ENCODE data around the gene LRRTM2.
"Not testable (repeated sequence)": the region's sequence is repeated elsewhere in the genome, so short reads cannot be mapped to it uniquely, and the experiment has no call there.

LRRTM2 gene

GRCh38 chr5:138874771-138875551 lies at the start of gene LRRTM2:
Gene LRRTM2, minus strand, starts transcription at chr5:138875335. Its CDS starts 424 bp downstream, at chr5:138874911.
- no peak for DNase-seq

- DNase-seq: no peak
Measured at GRCh38 chr5:138922494-138922893, 47.4 kb upstream of the LRRTM2 start.

- DNase-seq: not testable (repeated sequence)
Measured at GRCh38 chr5:138921362-138921761, 46.2 kb upstream of the LRRTM2 start.

- DNase-seq: no peak
Measured at GRCh38 chr5:138920181-138920580, 45.0 kb upstream of the LRRTM2 start.

- DNase-seq: no peak
Measured at GRCh38 chr5:138918686-138919085, 43.6 kb upstream of the LRRTM2 start.

- no peak for DNase-seq
Measured at GRCh38 chr5:138914338-138914737, 39.2 kb upstream of the LRRTM2 start.

GRCh38 chr5:138913773-138914172 lies 38.6 kb upstream of the LRRTM2 start:
- no peak for DNase-seq

GRCh38 chr5:138912093-138912492 lies 37.0 kb upstream of the LRRTM2 start:
- no peak for DNase-seq

- no peak for DNase-seq
Measured at GRCh38 chr5:138911441-138911840, 36.3 kb upstream of the LRRTM2 start.

- no peak for DNase-seq
Measured at GRCh38 chr5:138910546-138911185, 35.5 kb upstream of the LRRTM2 start.

GRCh38 chr5:138909734-138910133 lies 34.6 kb upstream of the LRRTM2 start:
- no peak for DNase-seq

- DNase-seq: no peak
Measured at GRCh38 chr5:138905541-138905940, 30.4 kb upstream of the LRRTM2 start.

- DNase-seq: no peak
Measured at GRCh38 chr5:138903130-138903775, 28.1 kb upstream of the LRRTM2 start.

- no peak for DNase-seq
Measured at GRCh38 chr5:138901716-138902115, 26.6 kb upstream of the LRRTM2 start.

GRCh38 chr5:138900281-138900965 lies 25.3 kb upstream of the LRRTM2 start:
- no peak for DNase-seq

- no peak for DNase-seq
Measured at GRCh38 chr5:138898742-138899141, 23.6 kb upstream of the LRRTM2 start.

- no peak for DNase-seq
Measured at GRCh38 chr5:138898299-138898698, 23.2 kb upstream of the LRRTM2 start.

GRCh38 chr5:138895918-138896317 lies 20.8 kb upstream of the LRRTM2 start:
- DNase-seq: no peak

- DNase-seq: no peak
Measured at GRCh38 chr5:138890644-138891043, 15.5 kb upstream of the LRRTM2 start.

- DNase-seq: no peak
Measured at GRCh38 chr5:138889994-138890393, 14.9 kb upstream of the LRRTM2 start.

- no peak for DNase-seq
Measured at GRCh38 chr5:138884554-138884953, 9.4 kb upstream of the LRRTM2 start.

GRCh38 chr5:138884094-138884493 lies 9.0 kb upstream of the LRRTM2 start:
- DNase-seq: no peak

GRCh38 chr5:138883211-138883610 lies 8.1 kb upstream of the LRRTM2 start:
- DNase-seq: no peak
